D341Med (cell line): ENCODE results near the gene MBLAC2.

Source experiments
- DNase-seq: peaks from one replicate; pipeline ENCODE4 v3.0.0; 2012; ENCODE audit warnings: low spot score

MBLAC2 gene

GRCh38 chr5:90461288-90461687, 13.3 kb downstream of the MBLAC2 start:
- DNase-seq, result no peak

GRCh38 chr5:90446961-90447360, 27.6 kb downstream of the MBLAC2 start:
- no peak for DNase-seq

- no peak for DNase-seq
Measured at GRCh38 chr5:90440644-90441043, 33.9 kb downstream of the MBLAC2 start.

GRCh38 chr5:90438100-90438499, 36.5 kb downstream of the MBLAC2 start:
- no peak for DNase-seq

GRCh38 chr5:90437663-90438062, 36.9 kb downstream of the MBLAC2 start:
- no peak for DNase-seq

GRCh38 chr5:90434116-90434714, 40.4 kb downstream of the MBLAC2 start:
- peak; percentile 57 for DNase-seq

- no peak for DNase-seq
Measured at GRCh38 chr5:90424245-90424644, 50.3 kb downstream of the MBLAC2 start.

GRCh38 chr5:90421136-90421535, 53.4 kb downstream of the MBLAC2 start:
- DNase-seq, result no peak

- DNase-seq, result no peak
Measured at GRCh38 chr5:90418214-90418613, 56.4 kb downstream of the MBLAC2 start.

- DNase-seq, result no peak
Measured at GRCh38 chr5:90410178-90410762, 64.3 kb downstream of the MBLAC2 start.

- peak; percentile 91 for DNase-seq
Measured at GRCh38 chr5:90409318-90410177, 65.0 kb downstream of the MBLAC2 start, which contains the start of gene CETN3. CETN3 (minus strand) TSS chr5:90409756; CDS start chr5:90409661, 95 bp downstream.

- peak; percentile 18 for DNase-seq
Measured at GRCh38 chr5:90408571-90409317, 65.8 kb downstream of the MBLAC2 start.
